Neural progenitor cell (in vitro differentiated cells): ENCODE results near the gene CDK13. TPM values are rescaled to one million over a fixed set of nuclear protein-coding genes. Genes with fewer than 3 reads are reported as not detected.
"Not testable (repeated sequence)": the region's sequence is repeated elsewhere in the genome, so short reads cannot be mapped to it uniquely, and the experiment has no call there.

ENCODE experiments used
- DNase-seq: peaks from one replicate; pipeline ENCODE4 v3.0.0-alpha.2; 2016; ENCODE audit warnings: low spot score
- H2AFZ ChIP-seq: fragments of 200-600 bp; sonication (generic); replicated peaks from 2 replicates; pipeline ENCODE4 v1.6.1; 2016; ENCODE audit warnings: antibody characterized with exemption
- H3F3A ChIP-seq: fragments of 200-600 bp; sonication (generic); 2 replicates; pipeline ENCODE4 v1.6.1; 2016; ENCODE audit warnings: antibody characterized with exemption, low read depth
- H3K27ac ChIP-seq: fragments of 200-600 bp; sonication (generic); 2 replicates; pipeline ENCODE4 v1.5.1; 2016; ENCODE audit warnings: mild to moderate bottlenecking
- H3K27me3 ChIP-seq: fragments of 200-600 bp; sonication (generic); 2 replicates; pipeline ENCODE4 v1.6.1; 2016; ENCODE audit warnings: mild to moderate bottlenecking, moderate library complexity
- H3K36me3 ChIP-seq: fragments of 200-600 bp; sonication (generic); 2 replicates; pipeline ENCODE4 v1.5.1; 2016
- H3K4me1 ChIP-seq: fragments of 200-600 bp; sonication (generic); 2 replicates; pipeline ENCODE4 v1.6.1; 2016; ENCODE audit warnings: mixed run types
- H3K4me2 ChIP-seq: fragments of 200-600 bp; sonication (generic); 2 replicates; pipeline ENCODE4 v1.6.1; 2016
- H3K4me3 ChIP-seq: fragments of 200-600 bp; sonication (generic); 2 replicates; pipeline ENCODE4 v1.5.1; 2016
- H3K79me2 ChIP-seq: fragments of 200-600 bp; sonication (generic); 2 replicates; pipeline ENCODE4 v1.6.1; 2016; ENCODE audit warnings: low read depth
- H3K9ac ChIP-seq: fragments of 200-600 bp; sonication (generic); 2 replicates; pipeline ENCODE4 v1.6.1; 2016
- H3K9me3 ChIP-seq: fragments of 200-600 bp; sonication (generic); 2 replicates; pipeline ENCODE4 v1.5.1; 2016; ENCODE audit warnings: low read depth
- H4K20me1 ChIP-seq: fragments of 200-600 bp; sonication (generic); 2 replicates; pipeline ENCODE4 v1.6.1; 2016; ENCODE audit warnings: low read depth
- H3K27ac Mint-ChIP-seq: 3 replicates; pipeline ENCODE4 v1.8.0; 2021; ENCODE audit warnings: mixed read lengths
- H3K27me3 Mint-ChIP-seq: 2 replicates; pipeline ENCODE4 v1.8.0; 2022; ENCODE audit warnings: low read depth, mild to moderate bottlenecking, inconsistent platforms, moderate library complexity, mixed read lengths; ENCODE audit not compliant: insufficient read depth
- H3K36me3 Mint-ChIP-seq: 3 replicates; pipeline ENCODE4 v1.8.0; 2021; ENCODE audit warnings: mixed read lengths
- H3K4me1 Mint-ChIP-seq: 3 replicates; pipeline ENCODE4 v1.8.0; 2021; ENCODE audit warnings: mixed read lengths
- H3K4me3 Mint-ChIP-seq: 3 replicates; pipeline ENCODE4 v1.8.0; 2021; ENCODE audit warnings: mild to moderate bottlenecking, moderate library complexity, mixed read lengths
- H3K9me3 Mint-ChIP-seq: 3 replicates; pipeline ENCODE4 v1.8.0; 2020; ENCODE audit warnings: mixed read lengths
- CTCF ChIP-seq: fragments of 200-600 bp; sonication (generic); IDR thresholded peaks from 2 replicates; pipeline ENCODE4 v1.5.1; 2017; ENCODE audit warnings: antibody characterized with exemption, mild to moderate bottlenecking
- EZH2 ChIP-seq: fragments of 200-600 bp; sonication (generic); IDR thresholded peaks from 2 replicates; pipeline ENCODE4 v1.6.1; 2017; ENCODE audit warnings: antibody characterized with exemption, mild to moderate bottlenecking, moderate library complexity
- EZH2phosphoT487 ChIP-seq: fragments of 200-600 bp; sonication (generic); IDR thresholded peaks from 2 replicates; pipeline ENCODE4 v1.6.1; 2017; ENCODE audit warnings: antibody characterized with exemption
- total RNA-seq: library from RNA; depleted of rRNA; stranded (reverse); fragments of >200 nt; gene quantifications from 2 replicates; pipeline ENCODE4 v1.2.3, GENCODE V29; 2015; ENCODE audit warnings: low replicate concordance

CDK13 gene
- total RNA-seq, 1 donor from 2014 or later, result 75.5 TPM

GRCh38 chr7:40115936-40116335 lies 165.9 kb downstream of the CDK13 start:
- Mint-ChIP-seq H3K36me3 (peaks cover 13% of the 10 kb centered on the region), H3K27me3 (no peaks in the 10 kb centered on the region)
- DNase-seq, result no peak

GRCh38 chr7:40117199-40117598 lies 167.1 kb downstream of the CDK13 start:
- not testable (repeated sequence) for H3K9me3 Mint-ChIP-seq, H3K4me1 ChIP-seq, H3K9ac ChIP-seq, H2AFZ ChIP-seq, H3K27ac ChIP-seq, H3K4me3 Mint-ChIP-seq, H3K79me2 ChIP-seq, H3K27me3 ChIP-seq, H3K36me3 ChIP-seq, H3F3A ChIP-seq, H3K27me3 Mint-ChIP-seq, DNase-seq, H3K4me1 Mint-ChIP-seq, H4K20me1 ChIP-seq, H3K4me3 ChIP-seq, H3K4me2 ChIP-seq, H3K27ac Mint-ChIP-seq, H3K9me3 ChIP-seq
- peaks cover 15% of the 10 kb centered on the region for H3K36me3 Mint-ChIP-seq

More at GRCh38 chr7:40115936-40116335, 165.9 kb downstream of the CDK13 start:
- H3K36me3 ChIP-seq, result no peaks in the 10 kb centered on the region
- no peaks in the 10 kb centered on the region for H3F3A ChIP-seq
- H4K20me1 ChIP-seq, result no peaks in the 10 kb centered on the region
- H3K4me1 Mint-ChIP-seq, result no peaks in the 10 kb centered on the region
- H2AFZ ChIP-seq, result no peak overlapping the region
- TF ChIP-seq EZH2 (no peak), CTCF (no peak), EZH2phosphoT487 (no peak)
- H3K9me3 Mint-ChIP-seq, result no peaks in the 10 kb centered on the region
- no peaks in the 10 kb centered on the region for H3K4me1 ChIP-seq
- H3K4me3 ChIP-seq, result no peak overlapping the region
- H3K4me2 ChIP-seq, result no peak overlapping the region
- no peak overlapping the region for H3K9ac ChIP-seq
- no peaks in the 10 kb centered on the region for H3K9me3 ChIP-seq
- no peaks in the 10 kb centered on the region for H3K79me2 ChIP-seq
- no peak overlapping the region for H3K27ac ChIP-seq
- no peaks in the 10 kb centered on the region for H3K27me3 ChIP-seq
- no peak overlapping the region for H3K4me3 Mint-ChIP-seq
- H3K27ac Mint-ChIP-seq, result no peak overlapping the region

- H4K20me1 ChIP-seq, H3K27ac Mint-ChIP-seq, H3K27me3 ChIP-seq, H3K4me2 ChIP-seq, H3F3A ChIP-seq, H3K27me3 Mint-ChIP-seq, H3K4me1 Mint-ChIP-seq, H3K36me3 Mint-ChIP-seq, H3K27ac ChIP-seq, H3K9me3 ChIP-seq, H3K9ac ChIP-seq, H2AFZ ChIP-seq, H3K36me3 ChIP-seq, H3K4me3 Mint-ChIP-seq, H3K79me2 ChIP-seq, H3K4me3 ChIP-seq, H3K4me1 ChIP-seq, H3K9me3 Mint-ChIP-seq, DNase-seq: not testable (repeated sequence)
These were observed 168.1 kb downstream of the CDK13 start for GRCh38 chr7:40118201-40118600.

- Mint-ChIP-seq H3K4me1 (no peaks in the 10 kb centered on the region), H3K4me3 (no peak overlapping the region), H3K36me3 (peaks cover 12% of the 10 kb centered on the region), H3K9me3 (no peaks in the 10 kb centered on the region), H3K27ac (peak overlapping the region; percentile 51), H3K27me3 (no peaks in the 10 kb centered on the region)
- DNase-seq, result peak; percentile 18
- Histone ChIP-seq H3K36me3 (no peaks in the 10 kb centered on the region), H3K4me1 (no peaks in the 10 kb centered on the region), H4K20me1 (no peaks in the 10 kb centered on the region), H3F3A (no peaks in the 10 kb centered on the region), H3K27ac (peak overlapping the region; percentile 22), H3K4me3 (no peak overlapping the region), H3K9ac (no peak overlapping the region), H3K27me3 (no peaks in the 10 kb centered on the region), H3K4me2 (no peak overlapping the region), H3K79me2 (no peaks in the 10 kb centered on the region), H3K9me3 (no peaks in the 10 kb centered on the region), H2AFZ (no peak overlapping the region)
- no peak for TF ChIP-seq EZH2
- TF ChIP-seq EZH2phosphoT487, result no peak
- TF ChIP-seq CTCF, result no peak
These were observed 170.0 kb downstream of the CDK13 start for GRCh38 chr7:40120020-40120419.

DNA sequence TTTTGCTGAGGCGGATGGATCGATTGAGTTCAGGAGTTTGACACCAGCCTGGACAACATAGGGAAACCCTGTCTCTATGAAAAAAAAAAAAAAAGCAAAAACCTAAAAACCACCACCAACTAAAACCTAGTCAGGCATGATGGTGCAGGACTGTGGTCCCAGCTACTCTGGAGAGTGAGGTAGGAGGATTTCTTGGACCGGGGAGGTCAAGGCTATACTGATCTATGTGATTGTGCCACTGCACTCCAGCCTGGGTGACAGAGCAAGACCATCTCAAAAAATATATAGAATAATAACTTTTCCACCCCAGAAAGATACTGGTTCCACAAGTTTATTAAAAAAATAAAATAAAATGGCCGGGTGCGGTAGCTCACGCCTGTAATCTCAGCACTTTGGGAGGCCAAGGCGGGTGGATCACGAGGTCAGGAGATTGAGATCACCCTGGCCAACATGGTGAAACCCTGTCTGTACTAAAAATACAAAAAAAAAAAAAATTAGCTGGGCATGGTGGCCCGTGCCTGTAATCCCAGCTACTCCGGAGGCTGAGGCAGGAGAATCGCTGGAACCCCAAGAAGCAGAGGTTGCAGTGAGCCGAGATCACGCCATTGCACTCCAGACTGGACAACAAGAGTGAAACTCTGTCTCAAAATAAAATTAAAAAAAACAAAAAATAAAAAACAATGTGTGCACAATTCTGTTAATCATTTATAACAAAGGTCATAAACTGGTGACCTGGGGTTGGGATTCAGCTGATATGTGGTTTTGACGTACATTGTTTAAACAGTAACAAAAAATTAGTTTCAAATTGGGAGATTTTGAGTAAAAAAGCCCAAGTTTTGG lies 172.3 kb downstream of the CDK13 start:
- H3K27me3 ChIP-seq, H3K4me3 ChIP-seq, H3K4me1 ChIP-seq, H2AFZ ChIP-seq, H3K9me3 ChIP-seq, H3K36me3 ChIP-seq, H3K4me2 ChIP-seq, H3K27ac ChIP-seq, H3K27ac Mint-ChIP-seq, DNase-seq, H3K9ac ChIP-seq, H3K27me3 Mint-ChIP-seq, H3F3A ChIP-seq, H3K4me1 Mint-ChIP-seq, H4K20me1 ChIP-seq, H3K4me3 Mint-ChIP-seq, H3K9me3 Mint-ChIP-seq: not testable (repeated sequence)
- peaks cover 15% of the 10 kb centered on the region for H3K79me2 ChIP-seq
- peaks cover 11% of the 10 kb centered on the region for H3K36me3 Mint-ChIP-seq
